Bronchial epithelial cell (primary cell): Measurements from ENCODE around the gene ADGRG1. TPM values are rescaled to one million over a fixed set of nuclear protein-coding genes. Genes with fewer than 3 reads are reported as not detected.

Experiments
- DNase-seq: peaks from one replicate; pipeline ENCODE4 v3.0.0-alpha.2; 2010; ENCODE audit warnings: low read depth
- FAIRE-seq: peaks from 2 replicates; lab custom pipeline; 2011; peaks lifted over from hg19 to GRCh38; lab: Jason Lieb, UNC
- H3K27me3 ChIP-seq: 2 replicates; pipeline ENCODE4 v1.5.1; 2011; ENCODE audit warnings: low read length; ENCODE audit not compliant: control insufficient read depth, insufficient read depth
- H3K36me3 ChIP-seq: 2 replicates; pipeline ENCODE4 v1.5.1; 2011; ENCODE audit warnings: low read length; ENCODE audit not compliant: control insufficient read depth, insufficient read depth
- H3K4me3 ChIP-seq: 2 replicates; pipeline ENCODE4 v1.5.1; 2011; ENCODE audit warnings: mild to moderate bottlenecking, low read depth, low read length, control low read depth
- total RNA-seq: library from RNA; depleted of rRNA; stranded (reverse); fragments of >200 nt; gene quantifications from 2 replicates; pipeline ENCODE4 v1.2.1, GENCODE V29; 2014
- TF ChIP-seq, protein P1 (sequence below): IDR thresholded peaks from 2 replicates; pipeline ENCODE4 v1.5.1; 2011; ENCODE audit warnings: mild to moderate bottlenecking, moderate library complexity, low read length, control low read depth, inconsistent platforms; ENCODE audit not compliant: insufficient read depth, severe bottlenecking

Gene ADGRG1
- total RNA-seq, 1 donor from 2014 or later, result 21.1 TPM

DNA sequence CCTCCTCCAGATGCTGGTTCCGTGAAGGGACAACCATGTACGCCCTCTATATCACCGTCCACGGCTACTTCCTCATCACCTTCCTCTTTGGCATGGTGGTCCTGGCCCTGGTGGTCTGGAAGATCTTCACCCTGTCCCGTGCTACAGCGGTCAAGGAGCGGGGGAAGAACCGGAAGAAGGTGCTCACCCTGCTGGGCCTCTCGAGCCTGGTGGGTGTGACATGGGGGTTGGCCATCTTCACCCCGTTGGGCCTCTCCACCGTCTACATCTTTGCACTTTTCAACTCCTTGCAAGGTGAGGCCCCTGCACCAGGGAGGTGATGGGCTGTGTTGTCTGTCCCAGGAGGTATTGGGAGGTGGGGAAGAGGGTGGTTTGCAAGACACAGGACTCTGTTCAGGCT lies 57.2 kb downstream of the ADGRG1 start:
- DNase-seq (no peak), FAIRE-seq (no peak)
- TF ChIP-seq, protein P1, sequence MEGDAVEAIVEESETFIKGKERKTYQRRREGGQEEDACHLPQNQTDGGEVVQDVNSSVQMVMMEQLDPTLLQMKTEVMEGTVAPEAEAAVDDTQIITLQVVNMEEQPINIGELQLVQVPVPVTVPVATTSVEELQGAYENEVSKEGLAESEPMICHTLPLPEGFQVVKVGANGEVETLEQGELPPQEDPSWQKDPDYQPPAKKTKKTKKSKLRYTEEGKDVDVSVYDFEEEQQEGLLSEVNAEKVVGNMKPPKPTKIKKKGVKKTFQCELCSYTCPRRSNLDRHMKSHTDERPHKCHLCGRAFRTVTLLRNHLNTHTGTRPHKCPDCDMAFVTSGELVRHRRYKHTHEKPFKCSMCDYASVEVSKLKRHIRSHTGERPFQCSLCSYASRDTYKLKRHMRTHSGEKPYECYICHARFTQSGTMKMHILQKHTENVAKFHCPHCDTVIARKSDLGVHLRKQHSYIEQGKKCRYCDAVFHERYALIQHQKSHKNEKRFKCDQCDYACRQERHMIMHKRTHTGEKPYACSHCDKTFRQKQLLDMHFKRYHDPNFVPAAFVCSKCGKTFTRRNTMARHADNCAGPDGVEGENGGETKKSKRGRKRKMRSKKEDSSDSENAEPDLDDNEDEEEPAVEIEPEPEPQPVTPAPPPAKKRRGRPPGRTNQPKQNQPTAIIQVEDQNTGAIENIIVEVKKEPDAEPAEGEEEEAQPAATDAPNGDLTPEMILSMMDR, result no peak
- Histone ChIP-seq H3K36me3 (no peaks in the 10 kb centered on the region), H3K4me3 (no peak overlapping the region), H3K27me3 (peaks cover 7% of the 10 kb centered on the region)

- DNase-seq (no peak), FAIRE-seq (no peak)
- H3K36me3 ChIP-seq, result no peaks in the 10 kb centered on the region
- no peak overlapping the region for H3K4me3 ChIP-seq
- TF ChIP-seq, protein P1, result no peak
- H3K27me3 ChIP-seq, result peaks cover 6% of the 10 kb centered on the region
Observed at GRCh38 chr16:57686577-57686976, 58.1 kb downstream of the ADGRG1 start.

GRCh38 chr16:57687363-57687929 lies 59.0 kb downstream of the ADGRG1 start:
- FAIRE-seq, result no peak
- peaks cover 3% of the 10 kb centered on the region for H3K27me3 ChIP-seq

DNA sequence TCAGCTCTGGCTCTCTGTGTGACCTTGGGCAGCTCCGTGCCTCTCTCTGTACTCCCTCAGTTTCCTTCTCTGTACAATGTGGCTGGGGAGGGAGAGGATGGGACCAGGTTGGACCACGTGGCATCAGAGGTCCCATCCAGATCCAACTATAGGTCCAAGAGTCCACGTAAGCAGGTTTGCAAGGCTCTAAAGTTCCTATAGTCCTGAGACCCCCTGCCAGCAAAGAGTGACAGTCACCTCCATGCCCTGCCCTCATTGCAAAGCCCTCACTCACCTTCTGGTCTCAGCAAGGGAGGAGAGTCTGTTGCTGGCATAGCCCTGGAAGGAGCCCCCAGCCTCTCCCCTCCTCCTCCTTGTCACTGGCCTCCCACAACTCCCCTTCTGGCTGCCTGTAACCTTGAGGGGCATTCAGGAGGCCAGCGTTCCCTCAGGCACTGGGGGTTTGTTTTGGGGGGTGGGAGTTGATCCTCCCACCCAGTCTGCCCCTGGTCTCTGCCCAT lies 60.1 kb downstream of the ADGRG1 start:
- DNase-seq (no peak), FAIRE-seq (no peak)

More at GRCh38 chr16:57687363-57687929, 59.0 kb downstream of the ADGRG1 start:
- TF ChIP-seq, protein P1, result no peak
- H3K4me3 ChIP-seq, result no peak overlapping the region
- H3K36me3 ChIP-seq, result no peaks in the 10 kb centered on the region
- no peak for DNase-seq

GRCh38 chr16:57688987-57689761 lies 60.7 kb downstream of the ADGRG1 start:
- TF ChIP-seq, protein P1, result no peak
- Histone ChIP-seq H3K4me3 (no peak overlapping the region), H3K27me3 (peaks cover 3% of the 10 kb centered on the region), H3K36me3 (no peaks in the 10 kb centered on the region)
- DNase-seq, result no peak
- no peak for FAIRE-seq

More for the DNA sequence above, 60.1 kb downstream of the ADGRG1 start:
- Histone ChIP-seq H3K4me3 (no peak overlapping the region), H3K36me3 (no peaks in the 10 kb centered on the region), H3K27me3 (peaks cover 3% of the 10 kb centered on the region)
- TF ChIP-seq, protein P1, result no peak
